GM21381 (cell line): Measurements from ENCODE around the gene MCM5.
"Not testable (repeated sequence)": the region's sequence is repeated elsewhere in the genome, so short reads cannot be mapped to it uniquely, and the experiment has no call there.

ENCODE experiments used
- ATAC-seq: cut with Tn5 transposase; IDR thresholded peaks from one replicate; pipeline ENCODE4 v1.9.1; 2021; ENCODE audit warnings: mild to moderate bottlenecking, moderate library complexity; ENCODE audit not compliant: unreplicated experiment

The MCM5 gene

GRCh38 chr22:35467681-35468434, 67.9 kb downstream of the MCM5 start:
- ATAC-seq = no peak

- no peak for ATAC-seq
Measured at GRCh38 chr22:35470903-35471321, 71.0 kb downstream of the MCM5 start.

- not testable (repeated sequence) for ATAC-seq
Measured at GRCh38 chr22:35471566-35471965, 71.6 kb downstream of the MCM5 start.

GRCh38 chr22:35472488-35472887, 72.5 kb downstream of the MCM5 start:
- ATAC-seq = no peak

GRCh38 chr22:35473971-35474370, 74.0 kb downstream of the MCM5 start:
- ATAC-seq = no peak
